Lower leg skin (tissue), 3 donors: ENCODE measurements around the gene HCN4.

Source experiments
- CTCF ChIP-seq, 3 donors: fragments of 450-650 bp; IDR thresholded peaks; one replicate each; pipeline ENCODE4 v1.5.1; 2016; ENCODE audit warnings: antibody characterized with exemption in 3 of 3, mild to moderate bottlenecking in 3 of 3, moderate library complexity in 2 of 3
- POLR2A ChIP-seq, 2 donors: fragments of 450-650 bp; IDR thresholded peaks; one replicate each; pipeline ENCODE4 v1.6.1; 2016 to 2017; ENCODE audit warnings: antibody characterized with exemption in 2 of 2, mild to moderate bottlenecking in 1 of 2, moderate library complexity in 1 of 2

- TF ChIP-seq CTCF (IDR thresholded peaks at IDR 0.05) (no peak), POLR2A (IDR thresholded peaks at IDR 0.05) (no peak)
Measured at GRCh38 chr15:73317651-73318462, 50.9 kb downstream of the HCN4 start.
